ENCODE results near the gene SMOC2.
"Not testable (repeated sequence)": the region's sequence is repeated elsewhere in the genome, so short reads cannot be mapped to it uniquely, and the experiment has no call there.

The SMOC2 gene

DNA sequence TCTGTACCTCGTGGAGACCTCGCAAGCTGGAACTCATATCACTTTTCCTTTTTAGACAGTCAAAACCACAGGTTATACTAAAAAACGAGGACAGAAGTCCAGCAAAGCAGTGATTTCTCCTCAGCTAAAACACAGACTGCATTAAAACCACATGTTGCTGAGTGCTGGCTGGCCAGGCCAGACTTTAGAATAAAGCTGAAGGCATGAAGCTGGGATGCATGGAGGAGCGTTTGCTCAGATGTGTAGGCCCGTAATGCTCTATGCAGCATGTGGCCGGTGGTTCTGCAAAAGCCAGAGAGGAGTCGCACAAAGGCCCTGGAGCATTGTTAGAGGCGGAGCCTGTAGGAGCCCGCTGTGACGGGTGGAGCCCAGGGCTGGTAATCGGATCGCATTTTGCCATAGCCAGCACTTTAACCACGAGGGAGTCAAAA, 83.6 kb downstream of the SMOC2 start:
- peak; percentile 8 for DNase-seq

GRCh38 chr6:168525114-168525513, 84.1 kb downstream of the SMOC2 start:
- no peak for DNase-seq

DNA sequence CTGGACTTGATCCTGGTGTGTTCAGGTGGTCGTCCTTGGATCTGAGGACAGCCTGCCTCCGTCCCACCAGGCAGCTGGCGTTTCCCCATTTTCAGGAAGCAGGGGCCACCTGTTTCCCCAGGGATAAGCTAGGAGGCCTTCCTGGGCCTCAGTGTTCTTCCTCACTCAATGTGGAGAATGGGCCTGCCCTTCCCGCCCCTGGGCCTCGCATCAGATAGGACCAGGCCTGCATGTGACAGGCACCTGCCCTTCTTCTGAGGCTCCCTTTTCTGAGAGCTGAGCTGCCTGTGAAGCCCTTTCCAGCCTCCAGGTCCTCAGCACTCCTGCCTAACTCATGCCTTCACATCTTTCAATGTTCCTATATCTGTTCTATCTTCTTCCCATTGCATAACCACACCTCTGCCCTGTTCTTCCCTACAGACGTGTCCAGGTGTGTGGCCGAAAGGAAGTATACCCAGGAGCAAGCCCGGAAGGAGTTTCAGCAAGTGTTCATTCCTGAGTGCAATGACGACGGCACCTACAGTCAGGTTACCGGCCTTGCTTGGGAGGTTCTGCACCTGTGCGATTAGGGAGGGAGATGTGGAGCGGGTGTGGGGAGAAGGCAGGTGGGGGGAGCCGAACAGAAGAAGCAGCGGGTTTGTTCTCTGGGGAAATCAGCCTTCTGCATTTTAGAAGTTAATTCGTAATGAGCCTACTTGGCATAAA, 85.1 kb downstream of the SMOC2 start:
- DNase-seq = peak; percentile 42

GRCh38 chr6:168526841-168527281, 85.9 kb downstream of the SMOC2 start:
- no peak for DNase-seq

- DNase-seq = no peak
Measured at GRCh38 chr6:168527451-168528210, 86.6 kb downstream of the SMOC2 start.

DNA sequence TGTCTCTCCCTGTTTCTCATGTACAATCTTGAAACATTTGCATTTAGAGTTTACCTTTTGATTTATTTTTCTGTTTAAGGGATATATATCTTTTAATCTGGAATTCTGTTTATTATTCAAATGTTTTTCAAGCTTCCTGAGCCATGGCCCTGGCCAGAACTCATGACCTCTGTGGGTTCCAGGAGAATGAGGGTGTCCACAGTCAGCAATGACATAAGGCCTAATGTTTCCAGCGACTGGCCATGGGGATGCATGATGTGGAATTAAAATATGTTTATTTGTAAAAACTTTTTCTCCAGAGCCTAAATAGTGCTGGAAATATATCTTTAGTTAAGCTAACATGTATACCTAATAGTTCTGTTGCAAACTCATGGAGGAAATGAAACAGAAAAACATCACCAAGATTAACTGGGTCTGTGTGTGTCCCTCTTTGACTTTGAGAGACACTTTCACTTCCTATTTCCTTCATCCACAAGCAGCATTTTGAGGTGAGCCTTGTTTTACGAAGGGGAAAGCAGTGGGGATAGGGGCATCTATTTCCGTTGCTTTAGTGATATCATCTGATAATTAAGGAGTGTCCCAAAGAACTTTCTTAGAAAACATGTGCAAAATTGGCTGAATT, 87.6 kb downstream of the SMOC2 start:
- DNase-seq = no peak

DNA sequence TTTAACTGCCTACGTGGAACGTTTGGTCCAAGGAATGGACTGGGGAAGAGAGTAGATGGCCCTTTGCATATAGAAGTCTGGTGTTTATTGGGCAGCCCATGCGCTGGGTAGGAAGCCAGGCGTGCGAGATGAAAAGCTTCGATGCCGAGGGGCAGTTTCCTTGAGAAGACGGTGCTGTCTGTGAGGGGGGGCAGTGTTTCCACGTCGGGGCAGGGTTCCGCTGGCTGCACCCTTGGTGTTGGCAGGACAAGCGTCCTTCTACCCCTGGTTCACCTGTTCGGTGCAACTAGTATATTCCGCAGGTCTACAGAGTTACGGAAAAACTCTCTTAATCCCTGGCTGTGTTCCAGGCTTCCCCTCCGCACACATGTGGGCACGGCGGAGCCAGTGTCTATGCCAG, 88.2 kb downstream of the SMOC2 start:
- no peak for DNase-seq

- DNase-seq = no peak
Measured at GRCh38 chr6:168530653-168531071, 89.7 kb downstream of the SMOC2 start.

- no peak for DNase-seq
Measured at GRCh38 chr6:168532070-168532469, 91.1 kb downstream of the SMOC2 start.

DNA sequence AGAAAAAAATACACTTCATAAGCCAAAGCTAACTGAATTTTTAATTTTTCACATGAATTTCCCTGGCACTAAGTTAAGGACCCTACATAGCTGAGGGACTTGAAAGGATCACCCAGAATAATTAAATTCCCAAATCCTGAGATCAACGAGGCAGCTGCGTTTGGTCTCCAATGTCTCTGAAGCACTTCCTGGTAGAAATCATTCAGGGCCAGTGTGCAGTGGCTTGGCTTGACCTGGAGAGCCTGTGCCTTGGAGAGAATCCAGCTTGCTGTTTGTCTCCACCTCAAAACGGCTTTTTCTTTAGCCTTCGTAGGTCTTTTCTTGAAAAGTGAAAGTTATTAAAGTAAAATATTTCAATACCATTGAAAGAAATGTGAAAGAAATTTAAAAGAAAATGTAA, 92.4 kb downstream of the SMOC2 start:
- DNase-seq = peak; percentile 8

DNA sequence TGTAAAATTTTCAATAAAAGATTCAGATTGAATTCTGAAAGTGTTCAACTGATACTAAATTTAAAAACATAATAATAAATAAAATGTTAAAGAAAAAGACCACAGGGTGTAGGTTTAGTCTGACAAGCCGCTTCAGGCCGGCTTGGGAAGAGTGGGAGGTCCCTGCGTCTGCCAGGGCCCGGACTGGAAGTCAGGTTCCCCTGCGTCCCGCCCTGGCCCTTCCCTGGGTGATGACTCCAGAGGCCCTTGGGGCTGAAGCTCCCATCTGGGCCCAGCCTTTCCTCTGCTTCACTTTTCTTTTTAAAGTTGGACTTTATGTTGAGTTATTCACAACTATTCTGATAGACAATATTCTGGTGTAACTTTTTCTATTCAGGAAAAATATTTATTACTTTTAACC, 93.3 kb downstream of the SMOC2 start:
- no peak for DNase-seq

GRCh38 chr6:168535711-168536110, 94.7 kb downstream of the SMOC2 start:
- no peak for DNase-seq

GRCh38 chr6:168536196-168536595, 95.2 kb downstream of the SMOC2 start:
- no peak for DNase-seq

- DNase-seq = no peak
Measured at GRCh38 chr6:168536665-168537539, 95.9 kb downstream of the SMOC2 start.

- no peak for DNase-seq
Measured at GRCh38 chr6:168537540-168537884, 96.5 kb downstream of the SMOC2 start.

GRCh38 chr6:168538188-168538891, 97.4 kb downstream of the SMOC2 start:
- not testable (repeated sequence) for DNase-seq

DNA sequence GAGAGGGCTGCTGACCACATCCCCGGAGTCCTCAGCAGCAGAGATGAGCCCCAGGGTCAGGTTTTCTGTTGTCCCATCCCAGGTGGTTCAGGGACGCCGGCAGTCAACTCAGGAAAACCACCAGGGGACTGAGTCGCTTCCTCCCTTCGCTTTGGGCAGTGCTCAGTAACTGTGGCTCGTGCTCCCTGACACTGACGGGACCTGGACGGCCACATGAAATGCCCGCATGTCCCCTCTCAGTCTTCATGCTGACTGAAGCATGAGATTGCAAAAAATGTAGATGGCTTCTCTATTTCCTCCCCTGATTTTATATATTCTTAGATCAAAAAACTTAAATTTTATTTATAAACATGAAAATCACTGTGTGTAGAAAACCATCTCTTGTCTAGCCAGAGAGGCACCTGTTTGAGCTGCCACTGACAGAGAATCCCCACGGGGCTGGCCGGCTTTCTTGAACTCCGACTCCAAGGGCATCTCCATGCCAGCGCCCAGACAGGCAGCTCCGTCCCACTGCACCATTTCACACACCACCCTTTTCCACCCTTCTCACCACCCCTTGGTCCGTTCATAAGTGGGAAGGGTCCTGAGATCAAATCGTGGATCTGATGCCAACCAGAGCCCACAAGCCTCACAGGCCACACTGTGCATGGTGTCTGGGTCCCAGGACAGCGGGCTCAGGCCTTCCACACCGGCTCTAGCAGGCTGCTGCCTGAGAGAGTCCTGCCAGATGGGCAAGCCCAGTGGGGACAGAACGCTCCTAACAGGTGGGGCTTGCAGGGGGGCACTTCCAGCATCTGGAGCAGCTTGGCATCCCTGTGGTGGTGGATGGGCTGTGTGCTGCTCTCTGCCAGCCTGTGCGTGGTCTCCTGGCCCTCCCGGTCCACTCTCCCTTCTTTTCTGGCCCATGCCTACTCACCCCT, 98.2 kb downstream of the SMOC2 start:
- DNase-seq = no peak

- DNase-seq = no peak
Measured at GRCh38 chr6:168540713-168541291, 99.8 kb downstream of the SMOC2 start.

DNA sequence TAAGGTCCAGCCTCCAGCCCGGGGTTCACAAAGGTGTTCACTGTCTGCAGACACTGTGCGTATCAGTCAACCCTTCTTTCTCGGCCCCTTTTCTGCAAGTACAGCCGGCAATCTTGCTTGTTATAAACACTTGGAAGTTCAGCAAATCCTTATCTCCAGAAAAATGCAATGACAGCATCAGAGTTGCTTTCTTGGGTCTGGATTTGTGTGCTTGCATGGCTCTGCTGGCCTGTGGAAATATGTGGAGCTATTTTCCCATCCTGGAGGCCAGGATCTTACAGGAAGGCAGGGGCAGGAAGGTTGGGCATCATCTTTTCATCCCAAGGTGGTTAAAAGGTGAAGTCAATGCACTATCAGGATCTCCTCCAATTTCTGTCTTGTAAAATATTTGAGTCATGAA, 100.3 kb downstream of the SMOC2 start:
- DNase-seq = no peak

- DNase-seq = no peak
Measured at GRCh38 chr6:168542301-168542700, 101.3 kb downstream of the SMOC2 start.

- DNase-seq = no peak
Measured at GRCh38 chr6:168545428-168545827, 104.4 kb downstream of the SMOC2 start.

Measured in NCI-H510A treated with DMSO at 0.1 percent for 48 hours (cell line).